Stomach (tissue), 9 donors: ENCODE measurements around the gene ZNF554. TPM values are rescaled to one million over a fixed set of nuclear protein-coding genes. Genes with fewer than 3 reads are reported as not detected.

Experiments
- DNase-seq, 2 donors: peaks; one replicate each; pipeline versions ENCODE4 v3.0.0 to v3.0.0-alpha.2; 2013 to 2019
- H3K27ac ChIP-seq, 5 donors: fragments of 200-600 bp in 4 of 5; sonication (generic) in 4 of 5; one replicate each; pipeline ENCODE4 v1.5.1; 2013 to 2019; ENCODE audit warnings: mild to moderate bottlenecking in 1 of 5, moderate library complexity in 1 of 5
- H3K27me3 ChIP-seq, 3 donors: fragments of 200-600 bp; sonication (generic); one replicate each; pipeline ENCODE4 v1.5.1; 2017 to 2019; ENCODE audit warnings: mixed run types in 1 of 3
- H3K36me3 ChIP-seq, 4 donors: fragments of 200-600 bp; sonication (generic); 1 replicate in 3 of 4; 2 replicates in 1 of 4; pipeline ENCODE4 v1.5.1; 2016 to 2019
- H3K4me1 ChIP-seq, 4 donors: fragments of 200-600 bp; sonication (generic); one replicate each; pipeline ENCODE4 v1.5.1; 2016 to 2019
- H3K4me3 ChIP-seq, 4 donors: fragments of 200-600 bp; sonication (generic) in 3 of 4; one replicate each; pipeline ENCODE4 v1.5.1; 2016 to 2019; ENCODE audit warnings: mild to moderate bottlenecking in 1 of 4
- H3K9me3 ChIP-seq, 4 donors: fragments of 200-600 bp; sonication (generic); one replicate each; pipeline ENCODE4 v1.5.1; 2016 to 2019
- EP300 ChIP-seq: sonication (generic); formaldehyde crosslinking; IDR thresholded peaks from one replicate; pipeline ENCODE4 v1.6.1; 2017; ENCODE audit warnings: antibody characterized with exemption
- POLR2A ChIP-seq, 4 donors: fragments of 450-650 bp; IDR thresholded peaks; one replicate each; pipeline ENCODE4 v1.6.1; 2016; ENCODE audit warnings: antibody characterized with exemption in 4 of 4, control low read depth in 2 of 4, mild to moderate bottlenecking in 1 of 4, moderate library complexity in 1 of 4
- POLR2AphosphoS5 ChIP-seq, 3 donors: sonication (generic); formaldehyde crosslinking; IDR thresholded peaks; one replicate each; pipeline ENCODE4 v1.6.1; 2016; ENCODE audit warnings: antibody characterized with exemption in 3 of 3
- WGBS, 5 donors: extraction: QIAGEN DNeasy Blood & Tissue Kit in 3 of 5; methylation state at CpG; one replicate each; pipeline versions ENCODE4 v1.1.5 to v1.1.7; 2013 to 2018; 5-methylcytosine and 5-hydroxymethylcytosine counted together
- intact Hi-C: fragments of 100-400 bp; cut with DNase I; formaldehyde crosslinking; loops from one replicate; pipeline ENCODE4 v1.15.1; 2023; ENCODE audit warnings: low total_unique reads
- polyA plus RNA-seq, 3 donors: library from polyadenylated mRNA; stranded (reverse); fragments of 200-250 nt; gene quantifications; one replicate each; pipeline ENCODE4 v1.2.3, GENCODE V29; 2013
- total RNA-seq, 5 donors: library from RNA; depleted of rRNA; stranded (reverse); fragments of >200 nt; gene quantifications; one replicate each; pipeline versions ENCODE4 v1.1.0 to v1.2.3, GENCODE V29; 2014 to 2016
- TF ChIP-seq, protein P1 (sequence below), 7 experiments: fragments of 450-650 bp in 4 of 7; fragments of 200-600 bp in 3 of 7; sonication (generic) in 3 of 7; IDR thresholded peaks; one replicate each; pipeline ENCODE4 v1.5.1; 2016 to 2019; ENCODE audit warnings: antibody characterized with exemption in 7 of 7, control low read depth in 2 of 7, mild to moderate bottlenecking in 1 of 7
- donor health status: healthy with polysubstance abuse.
- donor health status: Bipolar disorder and iron deficiency.
- donor health status: healthy.

The ZNF554 gene
- total and polyA plus RNA-seq, 8 donors = 0.58 to 21.4 (median 3.1) TPM

DNA sequence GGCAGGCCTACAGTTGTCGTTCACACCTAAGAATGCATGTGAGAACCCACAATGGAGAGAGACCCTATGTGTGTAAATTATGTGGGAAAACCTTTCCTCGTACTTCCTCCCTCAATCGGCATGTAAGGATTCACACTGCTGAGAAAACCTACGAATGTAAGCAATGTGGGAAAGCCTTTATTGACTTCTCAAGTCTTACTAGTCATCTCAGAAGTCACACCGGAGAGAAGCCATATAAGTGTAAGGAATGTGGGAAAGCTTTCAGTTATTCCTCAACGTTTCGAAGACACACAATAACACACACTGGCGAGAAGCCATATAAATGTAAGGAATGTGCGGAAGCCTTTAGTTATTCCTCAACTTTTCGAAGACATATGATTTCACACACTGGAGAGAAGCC, 32.9 kb downstream of the ZNF554 start:
- H3K36me3 ChIP-seq = peaks cover 34 to 83% (median 52%) of the 10 kb centered on the region in 4 donors
- 96 to 99% (median 98%) methylated on average over 10 of the region's 10 CpGs for WGBS, 5 donors

DNA sequence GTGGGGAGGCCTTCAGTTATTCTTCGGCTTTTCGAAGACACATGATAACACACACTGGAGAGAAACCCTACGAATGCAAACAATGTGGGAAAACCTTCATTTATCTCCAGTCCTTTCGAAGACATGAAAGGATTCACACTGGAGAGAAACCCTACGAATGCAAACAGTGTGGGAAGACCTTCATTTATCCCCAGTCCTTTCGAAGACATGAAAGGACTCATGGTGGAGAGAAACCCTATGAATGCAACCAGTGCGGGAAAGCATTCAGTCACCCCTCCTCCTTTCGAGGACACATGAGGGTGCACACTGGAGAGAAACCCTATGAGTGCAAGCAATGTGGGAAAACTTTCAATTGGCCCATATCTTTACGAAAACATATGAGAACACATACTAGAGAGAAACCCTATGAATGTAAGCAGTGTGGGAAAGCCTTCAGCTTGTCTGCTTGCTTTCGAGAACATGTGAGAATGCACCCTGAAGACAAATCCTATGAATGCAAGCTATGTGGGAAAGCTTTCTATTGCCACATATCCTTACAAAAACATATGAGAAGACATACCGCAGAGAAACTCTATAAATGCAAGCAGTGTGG, 33.4 kb downstream of the ZNF554 start:
- H3K36me3 ChIP-seq = peaks cover 34 to 84% (median 55%) of the 10 kb centered on the region in 4 donors
- no peak overlapping the region for H3K4me3 ChIP-seq
- peaks cover 55 to 100% (median 89%) of the 10 kb centered on the region in 4 donors for H3K9me3 ChIP-seq
- intact Hi-C loops = no loop called here
- 94 to 98% (median 96%) methylated on average over 11 of the region's 11 CpGs for WGBS, 5 donors
- no peaks in the 10 kb centered on the region for H3K27me3 ChIP-seq
- no peak for DNase-seq
- H3K4me1 ChIP-seq = peaks cover 0 to 8% (median 0%) of the 10 kb centered on the region in 4 donors
- no peak overlapping the region for H3K27ac ChIP-seq
- TF ChIP-seq POLR2AphosphoS5 (IDR thresholded peaks at IDR 0.05) (no peak), EP300 (no peak), POLR2A (IDR thresholded peaks at IDR 0.05) (no peak)
- TF ChIP-seq, protein P1, sequence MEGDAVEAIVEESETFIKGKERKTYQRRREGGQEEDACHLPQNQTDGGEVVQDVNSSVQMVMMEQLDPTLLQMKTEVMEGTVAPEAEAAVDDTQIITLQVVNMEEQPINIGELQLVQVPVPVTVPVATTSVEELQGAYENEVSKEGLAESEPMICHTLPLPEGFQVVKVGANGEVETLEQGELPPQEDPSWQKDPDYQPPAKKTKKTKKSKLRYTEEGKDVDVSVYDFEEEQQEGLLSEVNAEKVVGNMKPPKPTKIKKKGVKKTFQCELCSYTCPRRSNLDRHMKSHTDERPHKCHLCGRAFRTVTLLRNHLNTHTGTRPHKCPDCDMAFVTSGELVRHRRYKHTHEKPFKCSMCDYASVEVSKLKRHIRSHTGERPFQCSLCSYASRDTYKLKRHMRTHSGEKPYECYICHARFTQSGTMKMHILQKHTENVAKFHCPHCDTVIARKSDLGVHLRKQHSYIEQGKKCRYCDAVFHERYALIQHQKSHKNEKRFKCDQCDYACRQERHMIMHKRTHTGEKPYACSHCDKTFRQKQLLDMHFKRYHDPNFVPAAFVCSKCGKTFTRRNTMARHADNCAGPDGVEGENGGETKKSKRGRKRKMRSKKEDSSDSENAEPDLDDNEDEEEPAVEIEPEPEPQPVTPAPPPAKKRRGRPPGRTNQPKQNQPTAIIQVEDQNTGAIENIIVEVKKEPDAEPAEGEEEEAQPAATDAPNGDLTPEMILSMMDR (IDR thresholded peaks at IDR 0.05) = no peak

More for the DNA sequence above, 32.9 kb downstream of the ZNF554 start:
- DNase-seq = no peak
- Histone ChIP-seq H3K9me3 (peaks cover 53 to 100% (median 87%) of the 10 kb centered on the region in 4 donors), H3K27me3 (no peaks in the 10 kb centered on the region), H3K4me3 (no peak overlapping the region), H3K27ac (no peak overlapping the region), H3K4me1 (peaks cover 0 to 8% (median 0%) of the 10 kb centered on the region in 4 donors)
- no peak for TF ChIP-seq POLR2AphosphoS5 (IDR thresholded peaks at IDR 0.05)
- TF ChIP-seq, protein P1 (IDR thresholded peaks at IDR 0.05) = no peak
- TF ChIP-seq POLR2A (IDR thresholded peaks at IDR 0.05) = no peak
- no peak for TF ChIP-seq EP300
- intact Hi-C loops = no loop called here

DNA sequence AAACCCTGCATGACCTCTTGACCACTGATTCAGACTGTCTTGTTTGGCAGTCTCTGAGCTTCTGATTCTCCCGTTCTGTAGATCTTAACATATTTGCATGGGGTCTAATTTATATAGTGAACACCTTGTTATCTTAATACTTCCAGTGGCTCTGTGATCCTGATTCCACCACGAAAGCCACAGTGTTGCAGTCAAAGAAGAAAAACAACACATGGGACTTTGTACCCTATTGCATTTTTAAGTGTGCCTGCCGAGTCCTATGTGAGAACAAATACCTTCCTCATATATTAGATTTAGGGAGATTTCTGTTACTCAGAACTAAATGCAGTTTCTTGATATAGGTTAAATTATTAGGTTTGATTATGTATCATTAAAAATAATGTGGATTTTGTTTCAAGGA, 35.2 kb downstream of the ZNF554 start:
- no peak for TF ChIP-seq EP300
- TF ChIP-seq POLR2A (IDR thresholded peaks at IDR 0.05) = no peak
- Histone ChIP-seq H3K27me3 (no peaks in the 10 kb centered on the region), H3K36me3 (peaks cover 34 to 87% (median 55%) of the 10 kb centered on the region in 4 donors), H3K4me3 (no peak overlapping the region), H3K4me1 (no peaks in the 10 kb centered on the region), H3K9me3 (peaks cover 54 to 100% (median 89%) of the 10 kb centered on the region in 4 donors), H3K27ac (no peak overlapping the region)
- no peak for DNase-seq
- intact Hi-C loops = no loop called here
- 92 to 97% (median 95%) methylated on average over 3 of the region's 3 CpGs for WGBS, 5 donors

DNA sequence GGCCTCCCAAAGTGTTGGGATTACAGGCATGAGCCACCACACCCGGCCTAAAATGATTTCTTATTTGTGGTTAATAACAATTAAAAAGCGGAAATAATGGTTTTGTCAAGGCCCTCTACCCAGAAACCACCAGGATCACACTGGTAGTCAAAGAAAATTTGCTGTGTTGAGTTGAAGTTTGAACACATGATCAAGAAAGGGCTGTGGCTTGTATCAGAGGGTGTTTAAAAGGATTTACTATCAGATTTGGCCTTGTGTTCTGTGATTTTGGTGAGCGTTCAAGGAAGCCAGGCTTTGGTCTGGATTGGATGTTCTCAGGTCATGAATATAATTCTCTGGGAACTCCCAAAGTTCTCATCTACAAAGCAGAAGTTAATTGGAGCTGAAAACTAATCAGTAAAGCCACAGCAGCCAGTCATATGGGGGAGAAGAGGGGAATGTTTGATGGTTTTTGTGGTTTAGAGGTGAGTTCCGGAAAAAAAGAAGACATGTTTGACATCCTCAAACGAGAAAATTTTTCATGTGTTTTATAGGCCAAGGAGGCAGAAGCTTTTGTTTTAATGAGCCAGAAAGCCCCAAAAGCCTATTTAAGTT, 36.9 kb downstream of the ZNF554 start:
- intact Hi-C loops = no loop called here
- TF ChIP-seq, protein P1 (IDR thresholded peaks at IDR 0.05) = no peak
- TF ChIP-seq POLR2A (IDR thresholded peaks at IDR 0.05) = no peak
- TF ChIP-seq POLR2AphosphoS5 (IDR thresholded peaks at IDR 0.05) = no peak
- no peak for TF ChIP-seq EP300
- no peak for DNase-seq
- H3K4me1 ChIP-seq = no peaks in the 10 kb centered on the region
- no peak overlapping the region for H3K4me3 ChIP-seq
- no peak overlapping the region for H3K27ac ChIP-seq
- 83 to 93% (median 87%) methylated on average over 5 of the region's 5 CpGs for WGBS, 5 donors
- no peaks in the 10 kb centered on the region for H3K27me3 ChIP-seq
- peaks cover 51 to 89% (median 74%) of the 10 kb centered on the region in 4 donors for H3K9me3 ChIP-seq
- peaks cover 20 to 70% (median 40%) of the 10 kb centered on the region in 4 donors for H3K36me3 ChIP-seq

DNA sequence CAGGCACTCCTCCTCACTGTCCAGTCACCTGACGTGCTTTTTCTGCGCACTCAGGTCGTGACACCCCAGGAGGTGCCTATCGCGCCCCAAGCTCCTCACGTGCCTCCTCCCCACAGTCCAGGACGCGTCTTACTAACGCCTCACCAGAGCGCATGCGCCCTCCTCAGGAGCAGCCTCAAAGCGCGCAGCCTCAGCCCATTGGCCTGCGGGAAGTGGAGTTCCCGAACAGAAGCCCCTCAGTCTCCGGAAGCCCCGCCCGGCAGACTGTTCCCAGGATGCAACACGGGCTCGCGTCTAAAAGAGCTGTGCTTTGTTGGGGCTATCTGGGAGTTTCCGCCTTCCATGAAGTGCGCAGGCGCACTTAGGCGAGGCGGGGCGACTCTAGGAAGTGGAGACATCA, 39.2 kb downstream of the ZNF554 start:
- peaks cover 0 to 47% (median 17%) of the 10 kb centered on the region in 4 donors for H3K36me3 ChIP-seq
- no peaks in the 10 kb centered on the region for H3K27me3 ChIP-seq
- TF ChIP-seq POLR2AphosphoS5 (IDR thresholded peaks at IDR 0.05) (no peak), EP300 (no peak), POLR2A (IDR thresholded peaks at IDR 0.05) (no peak)
- TF ChIP-seq, protein P1 (IDR thresholded peaks at IDR 0.05) = no peak
- H3K27ac ChIP-seq = no peak overlapping the region
- DNase-seq = no peak
- intact Hi-C loops = no loop called here
- no peak overlapping the region for H3K4me3 ChIP-seq
- peaks cover 29 to 66% (median 51%) of the 10 kb centered on the region in 4 donors for H3K9me3 ChIP-seq
- WGBS, 5 donors = 73 to 85% (median 76%) methylated on average over 6 to 27 of the region's 27 CpGs
- H3K4me1 ChIP-seq = no peaks in the 10 kb centered on the region
